ENCODE data around the gene ULK1.

DNA sequence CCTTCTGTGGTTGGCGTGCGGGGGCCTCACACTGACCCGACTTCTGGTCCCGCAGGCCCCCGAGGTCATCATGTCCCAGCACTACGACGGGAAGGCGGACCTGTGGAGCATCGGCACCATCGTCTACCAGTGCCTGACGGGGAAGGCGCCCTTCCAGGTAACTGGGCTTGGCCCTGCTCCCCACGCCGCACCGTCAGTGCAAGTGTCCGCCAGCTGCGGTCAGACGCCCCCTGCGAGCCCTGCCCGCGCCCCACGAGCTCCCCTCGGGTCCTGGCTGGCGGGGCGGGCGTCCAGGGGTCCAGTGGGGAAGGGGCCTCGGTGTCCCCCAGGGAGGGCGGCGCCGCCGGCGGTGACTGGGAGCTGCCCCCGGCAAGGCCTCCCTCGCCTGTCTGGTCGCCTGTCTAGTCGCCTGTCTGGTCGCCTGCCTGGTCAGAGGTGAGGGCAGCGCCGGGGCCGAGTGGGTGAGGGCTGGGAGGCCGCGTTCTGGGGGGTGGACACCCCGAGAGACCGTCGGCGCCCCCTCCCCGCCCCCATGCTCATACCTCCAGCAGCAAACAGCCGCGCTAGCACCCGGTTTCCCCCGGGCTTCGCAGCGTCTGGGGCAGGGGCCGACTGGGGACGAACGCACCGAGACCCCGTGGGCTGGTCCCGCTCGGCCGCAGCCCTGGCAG lies 14.8 kb downstream of the ULK1 start:
- no peak for TF ChIP-seq ZFX (IDR thresholded peaks at IDR 0.05; ENCODE audit: borderline replicate concordance)
- TF ChIP-seq, protein P1, sequence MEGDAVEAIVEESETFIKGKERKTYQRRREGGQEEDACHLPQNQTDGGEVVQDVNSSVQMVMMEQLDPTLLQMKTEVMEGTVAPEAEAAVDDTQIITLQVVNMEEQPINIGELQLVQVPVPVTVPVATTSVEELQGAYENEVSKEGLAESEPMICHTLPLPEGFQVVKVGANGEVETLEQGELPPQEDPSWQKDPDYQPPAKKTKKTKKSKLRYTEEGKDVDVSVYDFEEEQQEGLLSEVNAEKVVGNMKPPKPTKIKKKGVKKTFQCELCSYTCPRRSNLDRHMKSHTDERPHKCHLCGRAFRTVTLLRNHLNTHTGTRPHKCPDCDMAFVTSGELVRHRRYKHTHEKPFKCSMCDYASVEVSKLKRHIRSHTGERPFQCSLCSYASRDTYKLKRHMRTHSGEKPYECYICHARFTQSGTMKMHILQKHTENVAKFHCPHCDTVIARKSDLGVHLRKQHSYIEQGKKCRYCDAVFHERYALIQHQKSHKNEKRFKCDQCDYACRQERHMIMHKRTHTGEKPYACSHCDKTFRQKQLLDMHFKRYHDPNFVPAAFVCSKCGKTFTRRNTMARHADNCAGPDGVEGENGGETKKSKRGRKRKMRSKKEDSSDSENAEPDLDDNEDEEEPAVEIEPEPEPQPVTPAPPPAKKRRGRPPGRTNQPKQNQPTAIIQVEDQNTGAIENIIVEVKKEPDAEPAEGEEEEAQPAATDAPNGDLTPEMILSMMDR (IDR thresholded peaks at IDR 0.05), result no peak
